ENCODE results near the gene TEDDM1.

TEDDM1 gene

GRCh38 chr1:182442333-182442732, 41.9 kb upstream of the TEDDM1 start:
- peaks cover 10% of the 10 kb centered on the region for H3K9me3 Mint-ChIP-seq
- no peak for TF ChIP-seq CTCF (IDR thresholded peaks at IDR 0.05; ENCODE audit: unreplicated experiment in 3 of 3)
- H3K27ac Mint-ChIP-seq: no peak overlapping the region
- no peak overlapping the region for H3K4me3 Mint-ChIP-seq
- no peaks in the 10 kb centered on the region for H3K27me3 Mint-ChIP-seq (ENCODE audit: low read depth)
- H3K36me3 Mint-ChIP-seq (ENCODE audit: low read depth): peaks cover 4% of the 10 kb centered on the region
- H3K4me1 Mint-ChIP-seq: no peaks in the 10 kb centered on the region

GRCh38 chr1:182441719-182442118, 41.3 kb upstream of the TEDDM1 start:
- no peak overlapping the region for H3K4me3 Mint-ChIP-seq
- peaks cover 10% of the 10 kb centered on the region for H3K9me3 Mint-ChIP-seq
- TF ChIP-seq CTCF (IDR thresholded peaks at IDR 0.05; ENCODE audit: unreplicated experiment in 3 of 3): no peak
- H3K36me3 Mint-ChIP-seq (ENCODE audit: low read depth): peaks cover 4% of the 10 kb centered on the region
- no peak overlapping the region for H3K27ac Mint-ChIP-seq
- no peaks in the 10 kb centered on the region for H3K4me1 Mint-ChIP-seq
- no peaks in the 10 kb centered on the region for H3K27me3 Mint-ChIP-seq (ENCODE audit: low read depth)

GRCh38 chr1:182438326-182438725, 37.9 kb upstream of the TEDDM1 start:
- TF ChIP-seq CTCF (IDR thresholded peaks at IDR 0.05; ENCODE audit: unreplicated experiment in 3 of 3): no peak
- Mint-ChIP-seq H3K9me3 (peaks cover 10% of the 10 kb centered on the region), H3K27me3 (ENCODE audit: low read depth) (no peaks in the 10 kb centered on the region), H3K36me3 (ENCODE audit: low read depth) (peaks cover 4% of the 10 kb centered on the region), H3K27ac (no peak overlapping the region), H3K4me1 (no peaks in the 10 kb centered on the region), H3K4me3 (no peak overlapping the region)

GRCh38 chr1:182433580-182433979, 33.1 kb upstream of the TEDDM1 start:
- Mint-ChIP-seq H3K4me1 (no peaks in the 10 kb centered on the region), H3K4me3 (no peak overlapping the region), H3K27ac (no peak overlapping the region), H3K27me3 (ENCODE audit: low read depth) (no peaks in the 10 kb centered on the region), H3K36me3 (ENCODE audit: low read depth) (peaks cover 4% of the 10 kb centered on the region), H3K9me3 (peaks cover 7% of the 10 kb centered on the region)
- TF ChIP-seq CTCF (IDR thresholded peaks at IDR 0.05; ENCODE audit: unreplicated experiment in 3 of 3): no peak

- Mint-ChIP-seq H3K27ac (no peak overlapping the region), H3K4me1 (no peaks in the 10 kb centered on the region), H3K4me3 (no peak overlapping the region), H3K27me3 (ENCODE audit: low read depth) (no peaks in the 10 kb centered on the region), H3K9me3 (no peaks in the 10 kb centered on the region), H3K36me3 (ENCODE audit: low read depth) (no peaks in the 10 kb centered on the region)
- TF ChIP-seq CTCF (IDR thresholded peaks at IDR 0.05; ENCODE audit: unreplicated experiment in 3 of 3): no peak
Observed at GRCh38 chr1:182431278-182431677, 30.8 kb upstream of the TEDDM1 start.

GRCh38 chr1:182430263-182431068, 30.0 kb upstream of the TEDDM1 start:
- Mint-ChIP-seq H3K36me3 (ENCODE audit: low read depth) (no peaks in the 10 kb centered on the region), H3K27me3 (ENCODE audit: low read depth) (no peaks in the 10 kb centered on the region), H3K27ac (no peak overlapping the region), H3K4me3 (no peak overlapping the region), H3K4me1 (no peaks in the 10 kb centered on the region), H3K9me3 (no peaks in the 10 kb centered on the region)
- no peak for TF ChIP-seq CTCF (IDR thresholded peaks at IDR 0.05; ENCODE audit: unreplicated experiment in 3 of 3)

Measured in nephron (organoid).